ENCODE measurements around the gene TLE4. TPM values are rescaled to one million over a fixed set of nuclear protein-coding genes. Genes with fewer than 3 reads are reported as not detected.

Gene TLE4
- total RNA-seq, 2 donors from 2014 or later = 50.9 to 73.6 TPM

DNA sequence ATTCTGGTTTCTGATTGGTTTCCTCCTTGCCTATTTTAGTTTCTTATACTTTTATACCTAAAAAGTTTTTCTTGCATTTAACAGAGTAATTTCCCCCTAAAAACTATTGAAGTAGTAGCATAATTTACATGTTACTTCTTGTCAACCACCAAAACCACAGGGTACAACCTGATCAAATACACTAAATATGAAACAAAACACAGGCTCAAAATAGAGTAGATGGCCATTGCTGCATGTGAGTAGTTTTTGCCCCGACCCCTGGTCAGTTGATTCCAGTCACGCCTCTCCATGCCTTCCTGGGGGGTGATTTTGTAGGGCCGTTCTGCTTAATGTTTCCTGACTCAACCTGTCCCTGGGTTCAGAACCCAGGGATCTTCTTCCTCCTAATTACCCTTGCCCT, 101.8 kb downstream of the TLE4 start:
- Mint-ChIP-seq H3K4me3 (peak overlapping the region; percentile 21), H3K4me1 (ENCODE audit: low read depth in 2 of 2) (peaks cover 39 to 41% of the 10 kb centered on the region in 2 donors), H3K27ac (peak overlapping the region; percentile 18 to 73), H3K9me3 (no peaks in the 10 kb centered on the region), H3K27me3 (no peaks in the 10 kb centered on the region), H3K36me3 (no peaks in the 10 kb centered on the region)
- ATAC-seq (peak; percentile 36 to 49), DNase-seq (ENCODE audit: low spot score) (no peak)

DNA sequence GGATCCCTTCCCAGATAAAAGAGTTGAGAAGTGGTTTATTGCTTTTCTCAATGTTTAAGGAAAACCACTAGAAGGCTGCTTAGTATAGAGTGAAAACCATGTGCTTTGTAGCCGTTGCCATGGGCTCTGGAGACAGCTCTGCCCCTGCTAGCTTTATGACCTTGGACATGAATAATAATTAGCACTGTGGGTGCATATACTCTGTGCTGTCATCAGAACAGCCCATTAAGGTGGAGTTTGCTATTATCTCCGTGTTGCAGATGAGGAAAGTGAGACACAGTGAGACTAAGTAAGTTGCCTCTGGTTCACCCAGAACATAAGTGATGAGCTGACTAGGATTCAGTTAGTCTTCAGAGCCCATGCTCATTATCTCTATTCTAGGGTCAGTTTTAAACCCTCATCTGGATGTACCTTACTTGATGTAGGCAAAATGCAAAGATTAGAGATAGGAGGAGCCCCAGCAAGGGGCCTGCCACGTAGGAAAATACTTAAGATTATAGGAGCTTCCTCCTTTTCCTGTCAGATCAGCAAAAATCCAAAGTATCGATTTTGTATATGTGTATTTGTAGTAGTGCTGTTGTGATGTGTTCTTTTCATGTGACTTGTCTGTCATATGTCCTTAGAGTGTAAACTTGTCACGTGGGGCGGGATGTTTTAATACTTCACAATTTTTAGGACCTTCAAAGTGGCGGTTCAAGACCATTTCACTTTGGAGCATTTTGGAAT, 102.5 kb downstream of the TLE4 start:
- peak overlapping the region; percentile 18 to 73 for H3K27ac Mint-ChIP-seq
- peaks cover 35 to 37% of the 10 kb centered on the region in 2 donors for H3K4me1 Mint-ChIP-seq (ENCODE audit: low read depth in 2 of 2)
- no peaks in the 10 kb centered on the region for H3K27me3 Mint-ChIP-seq
- peak overlapping the region; percentile 21 for H3K4me3 Mint-ChIP-seq
- no peaks in the 10 kb centered on the region for H3K9me3 Mint-ChIP-seq
- no peaks in the 10 kb centered on the region for H3K36me3 Mint-ChIP-seq
- ATAC-seq = peak in 1 of 2 donors; percentile 40
- no peak for DNase-seq (ENCODE audit: low spot score)

DNA sequence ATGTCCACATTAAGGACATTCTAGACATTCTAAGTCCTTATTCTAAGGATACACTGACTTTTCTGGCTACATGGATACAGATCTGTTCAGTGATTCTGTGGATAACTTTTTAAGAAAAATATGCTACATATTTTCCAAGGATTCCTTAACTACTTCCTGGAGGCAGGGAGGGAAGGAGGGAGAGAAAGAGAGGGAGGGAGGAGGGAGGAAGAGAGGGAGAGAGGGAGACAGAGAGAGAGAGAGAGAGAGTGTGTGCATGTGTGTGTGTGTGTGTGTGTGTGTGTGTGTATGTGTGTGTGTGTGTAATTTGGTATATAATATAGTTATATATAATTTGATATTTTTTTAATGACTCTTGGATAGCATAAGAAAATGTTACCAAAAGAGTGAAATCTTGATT, 109.8 kb downstream of the TLE4 start:
- Mint-ChIP-seq H3K4me3 (no peak overlapping the region), H3K4me1 (ENCODE audit: low read depth in 2 of 2) (peaks cover 18 to 21% of the 10 kb centered on the region in 2 donors), H3K27ac (peak overlapping the region in 1 of 2 donors; percentile 54), H3K9me3 (no peaks in the 10 kb centered on the region), H3K27me3 (no peaks in the 10 kb centered on the region), H3K36me3 (no peaks in the 10 kb centered on the region)
- no peak for ATAC-seq
- no peak for DNase-seq (ENCODE audit: low spot score)

DNA sequence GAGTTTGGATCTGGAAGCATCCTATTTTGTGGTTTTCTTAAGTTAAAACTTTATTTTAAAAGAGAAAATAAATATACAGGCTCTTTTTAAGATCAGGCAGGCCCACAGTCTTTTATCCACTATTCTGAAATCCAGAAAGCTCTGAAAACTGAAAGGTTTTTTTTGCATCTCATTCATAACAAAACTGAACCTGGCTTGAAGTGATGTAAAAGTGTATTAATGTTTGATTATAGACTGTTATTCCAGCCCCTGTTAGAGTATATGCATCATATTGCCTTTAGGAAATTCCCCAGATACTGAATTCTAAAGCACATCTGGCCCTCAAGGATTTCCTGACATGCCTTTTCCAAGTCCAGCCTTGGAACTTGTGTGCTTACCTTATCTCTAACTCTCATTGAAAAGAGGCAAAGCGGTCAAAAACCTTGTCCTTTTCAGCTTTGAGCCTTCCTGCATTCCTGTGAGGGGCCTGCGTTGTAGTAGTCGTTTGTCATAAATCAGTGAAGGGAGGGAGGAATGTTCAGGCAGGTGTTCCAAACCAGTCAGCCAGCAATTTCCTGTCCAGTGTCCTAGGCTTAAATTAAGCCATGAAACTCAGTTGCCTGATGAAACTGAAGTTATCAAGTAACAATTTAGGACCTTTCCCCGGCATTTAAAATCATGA, 110.4 kb downstream of the TLE4 start:
- no peaks in the 10 kb centered on the region for H3K36me3 Mint-ChIP-seq
- no peaks in the 10 kb centered on the region for H3K27me3 Mint-ChIP-seq
- no peak overlapping the region for H3K27ac Mint-ChIP-seq
- no peaks in the 10 kb centered on the region for H3K9me3 Mint-ChIP-seq
- DNase-seq (ENCODE audit: low spot score) (no peak), ATAC-seq (no peak)
- peaks cover 24 to 26% of the 10 kb centered on the region in 2 donors for H3K4me1 Mint-ChIP-seq (ENCODE audit: low read depth in 2 of 2)
- H3K4me3 Mint-ChIP-seq = no peak overlapping the region

DNA sequence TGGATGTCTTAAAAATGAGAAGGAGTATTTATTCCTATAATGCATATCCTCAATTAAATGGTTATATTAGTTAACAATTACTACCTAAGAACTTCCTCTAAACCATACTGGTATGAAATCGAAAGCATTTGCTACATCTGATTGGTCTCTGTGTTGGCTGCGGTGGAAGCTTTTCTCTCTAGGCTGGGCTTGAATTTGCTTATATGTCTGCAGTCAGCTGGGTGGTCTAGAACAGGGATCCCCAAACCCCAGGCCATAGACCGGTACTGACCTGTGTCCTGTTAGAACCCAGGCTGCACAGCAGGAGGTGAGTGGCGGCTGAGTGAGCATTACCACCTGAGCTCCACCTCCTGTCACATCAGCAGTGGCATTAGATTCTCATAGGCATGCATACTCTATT, 112.3 kb downstream of the TLE4 start:
- Mint-ChIP-seq H3K27me3 (no peaks in the 10 kb centered on the region), H3K36me3 (no peaks in the 10 kb centered on the region), H3K4me1 (ENCODE audit: low read depth in 2 of 2) (peaks cover 39 to 41% of the 10 kb centered on the region in 2 donors), H3K9me3 (peaks cover 3% of the 10 kb centered on the region), H3K27ac (no peak overlapping the region), H3K4me3 (no peak overlapping the region)
- no peak for DNase-seq (ENCODE audit: low spot score)
- ATAC-seq = no peak

DNA sequence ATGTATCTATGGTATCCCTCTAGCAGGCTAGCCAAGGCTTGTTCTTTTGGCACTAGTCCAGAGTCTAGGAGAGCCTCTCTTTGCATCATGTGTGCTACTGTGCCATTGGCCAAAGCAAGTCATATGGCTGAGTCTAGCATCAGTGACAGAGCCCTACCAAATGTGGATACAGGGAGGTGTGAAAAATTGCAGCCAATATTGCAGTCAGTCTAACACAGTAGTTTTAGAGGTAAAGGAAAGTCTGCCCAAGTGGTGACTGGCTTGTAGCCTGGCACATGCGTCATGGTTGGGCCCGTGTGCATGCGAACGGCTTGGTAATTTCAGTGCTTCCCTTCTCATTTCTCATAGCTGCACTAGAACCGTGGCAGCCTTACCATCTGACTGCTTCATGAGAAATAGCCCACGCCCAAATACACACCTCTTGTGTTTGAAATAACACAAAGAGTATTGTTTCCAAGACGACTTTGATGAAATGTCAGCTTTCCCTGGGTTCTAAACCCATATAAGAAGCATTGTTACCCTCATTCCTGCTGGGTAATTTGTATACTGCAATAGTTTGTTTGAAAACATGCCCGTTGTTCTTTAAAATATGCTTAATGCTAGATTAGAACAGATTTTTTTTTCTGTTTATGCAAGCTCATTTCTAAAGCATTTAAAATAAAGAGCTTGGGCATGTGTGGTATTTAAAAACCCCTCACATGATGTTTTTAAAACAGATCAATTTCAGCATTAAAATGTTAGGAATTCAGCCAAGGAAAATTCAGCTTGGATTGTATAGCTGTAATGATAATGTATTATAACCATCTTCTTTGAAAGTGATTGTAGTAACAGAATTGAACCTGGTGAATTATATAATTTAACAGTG, 113.2 kb downstream of the TLE4 start:
- peaks cover 3% of the 10 kb centered on the region for H3K9me3 Mint-ChIP-seq

DNA sequence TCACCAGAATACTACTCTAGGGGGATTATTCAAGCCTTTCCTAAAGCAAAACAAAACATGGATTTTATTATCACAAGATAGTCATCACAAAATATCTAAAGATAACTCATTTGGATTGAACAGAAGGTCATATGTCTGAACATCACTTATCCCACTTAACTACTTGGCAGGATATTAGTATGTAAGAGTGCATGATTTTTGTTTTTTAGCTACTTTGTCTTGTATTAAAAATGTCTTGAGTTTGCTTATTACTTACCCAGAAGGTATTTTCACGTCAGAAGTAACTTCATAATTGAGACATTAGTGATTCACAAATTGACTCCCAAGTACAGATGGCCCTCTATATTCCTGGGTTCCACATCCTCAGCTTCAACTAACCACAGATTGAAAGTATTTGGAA, 113.8 kb downstream of the TLE4 start:
- DNase-seq (ENCODE audit: low spot score) = no peak
- peaks cover 44 to 45% of the 10 kb centered on the region in 2 donors for H3K4me1 Mint-ChIP-seq (ENCODE audit: low read depth in 2 of 2)
- ATAC-seq = no peak

More for the DNA sequence above, 113.2 kb downstream of the TLE4 start:
- ATAC-seq (no peak), DNase-seq (ENCODE audit: low spot score) (no peak)
- H3K4me3 Mint-ChIP-seq = no peak overlapping the region
- H3K27me3 Mint-ChIP-seq = no peaks in the 10 kb centered on the region
- H3K36me3 Mint-ChIP-seq = no peaks in the 10 kb centered on the region
- no peak overlapping the region for H3K27ac Mint-ChIP-seq
- peaks cover 43 to 45% of the 10 kb centered on the region in 2 donors for H3K4me1 Mint-ChIP-seq (ENCODE audit: low read depth in 2 of 2)

DNA sequence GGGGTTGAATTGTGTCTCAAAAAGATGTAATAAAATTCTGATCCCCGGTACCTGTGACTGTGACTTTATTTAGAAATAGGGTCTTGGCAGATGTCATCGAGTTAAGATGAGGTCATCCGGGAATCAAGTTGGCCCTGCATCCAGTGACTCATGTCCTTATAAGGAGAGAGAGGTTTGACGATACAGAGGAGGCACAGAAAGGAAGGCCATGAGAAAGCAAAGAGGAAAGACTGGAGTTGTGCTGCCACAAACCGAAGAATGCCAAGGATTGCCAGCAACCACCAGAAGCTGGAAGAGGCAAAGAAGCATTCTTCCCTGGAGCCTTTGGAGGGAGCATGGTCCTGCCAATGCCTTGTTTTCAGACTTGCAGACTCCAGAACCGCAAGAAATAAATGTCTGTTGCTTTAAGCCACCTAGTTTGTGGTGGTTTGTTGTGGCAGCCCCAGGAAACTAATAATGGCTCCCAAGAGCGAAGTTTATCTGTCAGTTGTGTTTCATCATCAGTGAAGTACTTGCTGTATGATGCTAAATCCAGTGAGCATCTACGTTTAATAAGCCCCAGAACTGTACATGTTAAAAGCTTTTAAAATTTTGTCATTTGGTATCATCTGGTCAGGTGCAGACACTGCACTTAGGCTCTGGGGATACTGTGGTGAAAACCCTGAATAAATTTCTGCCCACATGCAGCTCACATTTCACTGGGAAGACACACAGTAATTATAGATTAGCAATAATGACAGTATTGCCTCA, 114.8 kb downstream of the TLE4 start:
- Mint-ChIP-seq H3K9me3 (peaks cover 3% of the 10 kb centered on the region), H3K4me1 (ENCODE audit: low read depth in 2 of 2) (peaks cover 34 to 46% of the 10 kb centered on the region in 2 donors), H3K27ac (peak overlapping the region; percentile 68 to 92), H3K4me3 (peak overlapping the region; percentile 81), H3K27me3 (no peaks in the 10 kb centered on the region), H3K36me3 (no peaks in the 10 kb centered on the region)
- DNase-seq (ENCODE audit: low spot score) (no peak), ATAC-seq (peak; percentile 8 to 29)

More for the DNA sequence above, 113.8 kb downstream of the TLE4 start:
- H3K9me3 Mint-ChIP-seq = peaks cover 3% of the 10 kb centered on the region
- H3K27ac Mint-ChIP-seq = no peak overlapping the region
- no peaks in the 10 kb centered on the region for H3K27me3 Mint-ChIP-seq
- no peak overlapping the region for H3K4me3 Mint-ChIP-seq
- no peaks in the 10 kb centered on the region for H3K36me3 Mint-ChIP-seq

DNA sequence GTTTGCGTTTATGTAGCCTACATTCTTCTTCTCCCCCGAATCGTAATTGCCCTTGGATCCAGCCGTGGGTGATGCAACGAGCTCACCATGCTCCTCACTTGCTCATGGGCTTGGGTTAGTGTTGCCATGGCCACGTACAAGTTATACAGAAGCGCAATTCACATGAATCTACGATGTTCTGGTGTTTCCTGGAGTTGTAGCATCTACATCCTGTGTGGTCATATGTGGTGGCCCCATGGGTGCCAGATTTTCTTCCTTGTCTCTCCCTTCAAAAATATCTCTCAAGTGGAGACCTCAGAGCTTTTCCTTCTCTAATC, 115.3 kb downstream of the TLE4 start:
- no peaks in the 10 kb centered on the region for H3K36me3 Mint-ChIP-seq
- H3K4me1 Mint-ChIP-seq (ENCODE audit: low read depth in 2 of 2) = peaks cover 34 to 49% of the 10 kb centered on the region in 2 donors
- peak overlapping the region; percentile 68 to 92 for H3K27ac Mint-ChIP-seq
- ATAC-seq = peak; percentile 96 to 99
- H3K27me3 Mint-ChIP-seq = no peaks in the 10 kb centered on the region
- peaks cover 3% of the 10 kb centered on the region for H3K9me3 Mint-ChIP-seq
- H3K4me3 Mint-ChIP-seq = peak overlapping the region; percentile 81
- peak; percentile 78 for DNase-seq (ENCODE audit: low spot score)

DNA sequence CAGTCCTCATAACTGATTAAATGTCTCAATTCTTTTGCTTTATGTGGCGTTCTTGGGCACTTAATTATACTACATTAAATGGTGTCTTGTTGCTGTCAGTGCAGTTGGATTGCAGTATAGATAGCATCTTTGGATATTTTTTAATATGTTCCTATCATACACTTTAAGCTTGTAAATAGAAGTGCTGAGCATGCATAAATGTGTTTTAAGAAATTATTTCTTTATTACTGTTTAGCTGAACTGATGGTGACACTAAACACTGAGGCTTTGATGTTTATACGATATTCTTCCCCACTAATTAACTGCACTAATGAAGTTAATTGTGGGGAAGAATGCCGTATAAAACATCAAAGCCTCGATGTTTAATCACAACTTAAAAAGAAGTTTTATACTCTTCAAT, 116.6 kb downstream of the TLE4 start:
- Mint-ChIP-seq H3K9me3 (peaks cover 3% of the 10 kb centered on the region), H3K4me1 (ENCODE audit: low read depth in 2 of 2) (peaks cover 34 to 49% of the 10 kb centered on the region in 2 donors), H3K36me3 (no peaks in the 10 kb centered on the region), H3K4me3 (peak overlapping the region; percentile 12), H3K27me3 (no peaks in the 10 kb centered on the region), H3K27ac (peak overlapping the region; percentile 68 to 92)
- no peak for ATAC-seq
- DNase-seq (ENCODE audit: low spot score) = no peak

DNA sequence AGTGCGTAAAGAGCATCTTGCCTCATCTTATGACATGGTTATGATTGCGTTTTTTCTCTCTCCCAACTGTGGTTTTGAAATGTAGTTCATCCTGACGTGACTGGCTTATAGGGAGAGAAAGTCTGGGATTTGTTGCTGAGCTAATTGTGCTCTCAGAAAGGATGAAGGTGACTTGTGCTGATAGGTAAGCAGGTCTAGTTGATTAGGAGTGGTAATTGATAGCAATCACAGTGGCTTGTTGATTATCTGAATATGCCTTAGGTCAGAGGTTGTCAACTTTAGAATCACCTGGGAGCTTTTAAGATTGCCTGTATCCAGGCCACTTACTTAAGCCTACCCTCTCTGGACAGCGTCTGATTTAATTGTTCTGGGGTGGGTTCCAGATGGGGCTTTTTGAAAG, 117.8 kb downstream of the TLE4 start:
- Mint-ChIP-seq H3K27ac (peak overlapping the region in 1 of 2 donors; percentile 52), H3K9me3 (peaks cover 3% of the 10 kb centered on the region), H3K4me1 (ENCODE audit: low read depth in 2 of 2) (peaks cover 43 to 53% of the 10 kb centered on the region in 2 donors), H3K4me3 (no peak overlapping the region), H3K27me3 (no peaks in the 10 kb centered on the region), H3K36me3 (no peaks in the 10 kb centered on the region)
- no peak for ATAC-seq
- no peak for DNase-seq (ENCODE audit: low spot score)

DNA sequence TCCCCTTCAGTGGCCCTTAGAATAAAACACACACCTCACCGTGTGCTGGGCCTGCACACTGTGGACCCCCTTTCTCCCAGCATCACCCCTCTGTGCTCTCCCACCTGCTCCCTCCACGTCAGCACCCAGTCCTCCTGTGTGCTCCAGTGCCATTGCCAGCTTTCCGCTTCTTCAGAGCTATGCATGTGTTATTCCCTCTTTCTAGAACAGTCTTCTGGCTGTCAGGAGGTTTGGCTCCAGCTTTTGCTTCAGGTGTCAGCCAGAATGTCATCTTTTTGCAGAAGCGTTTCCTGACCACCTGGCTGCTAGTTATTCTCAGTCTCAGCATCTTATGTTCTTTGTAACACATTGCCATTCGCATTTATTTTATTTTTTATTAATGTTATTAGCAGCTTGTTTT, 119.7 kb downstream of the TLE4 start:
- peaks cover 3% of the 10 kb centered on the region for H3K9me3 Mint-ChIP-seq
- H3K4me1 Mint-ChIP-seq (ENCODE audit: low read depth in 2 of 2) = peaks cover 56 to 57% of the 10 kb centered on the region in 2 donors
- no peak for ATAC-seq
- H3K27ac Mint-ChIP-seq = no peak overlapping the region
- H3K36me3 Mint-ChIP-seq = no peaks in the 10 kb centered on the region
- DNase-seq (ENCODE audit: low spot score) = no peak
- H3K4me3 Mint-ChIP-seq = no peak overlapping the region
- no peaks in the 10 kb centered on the region for H3K27me3 Mint-ChIP-seq

DNA sequence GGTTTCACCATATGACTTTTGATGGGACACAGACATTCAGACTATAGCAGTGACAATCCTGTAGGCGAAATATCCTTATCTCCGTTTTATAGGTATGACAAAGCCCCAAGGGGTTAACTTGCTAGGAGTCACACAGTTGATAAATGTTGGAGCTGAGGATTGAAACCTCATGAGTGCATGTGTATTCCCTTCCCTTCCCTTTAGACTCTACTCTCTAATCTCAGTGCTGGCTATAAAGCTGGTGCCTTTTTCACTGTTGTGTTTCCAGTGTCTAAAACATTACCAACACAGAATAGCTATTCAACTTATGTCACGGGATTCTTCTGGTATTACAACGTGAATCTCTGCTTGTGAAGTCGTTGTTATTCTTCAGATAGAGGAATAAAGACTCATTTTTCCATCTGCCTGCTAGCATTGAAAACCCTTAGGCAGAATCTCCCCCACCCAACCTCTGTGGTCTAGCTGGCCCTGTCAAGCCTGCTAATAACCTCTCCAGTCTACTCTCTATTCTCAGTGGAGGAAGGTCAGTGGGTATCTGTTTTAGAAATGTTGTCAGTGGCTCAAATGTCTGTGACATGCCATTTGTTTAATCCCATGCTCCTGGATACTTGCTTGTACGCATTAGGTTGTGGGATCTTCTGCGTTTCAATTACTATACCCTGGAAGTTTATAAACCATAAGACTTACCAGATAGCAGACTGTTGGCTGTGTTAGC, 121.2 kb downstream of the TLE4 start:
- Mint-ChIP-seq H3K9me3 (no peaks in the 10 kb centered on the region), H3K27ac (no peak overlapping the region), H3K4me3 (no peak overlapping the region), H3K4me1 (ENCODE audit: low read depth in 2 of 2) (peaks cover 47 to 49% of the 10 kb centered on the region in 2 donors), H3K36me3 (no peaks in the 10 kb centered on the region), H3K27me3 (no peaks in the 10 kb centered on the region)
- ATAC-seq = no peak
- DNase-seq (ENCODE audit: low spot score) = no peak
